GM18520 (cell line): ENCODE measurements around the gene DCUN1D3.

ENCODE experiments used
- ATAC-seq: cut with Tn5 transposase; IDR thresholded peaks from one replicate; pipeline ENCODE4 v1.9.1; 2021; ENCODE audit not compliant: unreplicated experiment

Gene DCUN1D3

DNA sequence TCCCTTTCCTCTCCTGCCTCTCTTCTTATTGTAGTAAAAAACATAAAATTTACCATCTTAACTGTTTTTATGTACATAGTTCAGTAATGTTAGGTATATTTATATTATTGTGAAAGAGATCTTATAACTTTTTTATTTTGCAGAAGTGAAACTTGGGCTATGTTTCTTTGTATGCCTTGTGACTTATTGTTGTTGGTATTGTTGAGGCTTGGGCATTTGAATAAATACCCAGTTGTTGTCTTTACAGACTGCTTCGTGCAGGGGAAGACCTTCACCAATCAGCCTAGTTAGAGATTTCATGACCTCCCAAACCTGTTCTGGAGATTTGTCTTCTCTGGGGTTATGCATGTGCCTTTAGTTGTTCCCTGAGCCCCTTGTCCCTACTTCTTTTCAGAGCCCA is 61.9 kb downstream of the DCUN1D3 start:
- no peak for ATAC-seq

DNA sequence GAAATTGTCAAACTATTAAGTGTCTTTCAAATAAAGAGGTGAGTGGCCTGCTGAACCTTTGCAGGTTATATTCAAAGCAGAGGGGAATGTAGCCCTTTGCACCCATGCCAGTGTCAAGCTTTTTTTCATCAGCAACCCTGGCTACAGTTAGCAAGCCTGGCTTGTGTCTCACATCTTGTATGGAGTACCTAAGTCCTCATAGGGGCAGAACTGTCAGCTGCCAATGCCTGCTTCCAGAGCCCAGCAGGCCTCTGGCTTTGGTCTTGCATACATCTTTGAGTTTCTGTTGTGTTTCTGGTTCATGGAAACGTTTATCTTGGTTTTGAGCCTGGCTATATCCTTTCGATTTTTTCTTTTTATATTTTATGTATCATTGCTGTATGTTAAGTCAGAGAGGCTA is 67.1 kb downstream of the DCUN1D3 start:
- no peak for ATAC-seq

DNA sequence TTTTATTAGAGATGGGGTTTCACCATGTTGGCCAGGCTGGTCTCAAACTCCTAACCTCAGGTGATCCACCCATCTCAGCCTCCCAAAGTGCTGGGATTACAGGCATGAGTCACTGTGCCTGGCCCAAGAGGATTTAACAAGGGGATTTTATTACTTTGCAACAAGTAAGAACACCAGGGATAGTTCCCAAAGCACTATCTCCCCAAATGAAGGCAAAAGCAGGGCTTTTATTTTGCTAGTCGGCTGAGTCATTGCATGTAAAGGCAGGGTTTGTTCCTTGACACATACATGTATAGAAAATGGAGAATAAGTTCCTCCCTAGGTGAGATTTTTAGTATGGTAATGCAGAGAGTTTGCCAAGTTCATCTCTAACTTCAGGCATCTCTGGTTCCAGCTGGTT is 69.8 kb downstream of the DCUN1D3 start:
- no peak for ATAC-seq

DNA sequence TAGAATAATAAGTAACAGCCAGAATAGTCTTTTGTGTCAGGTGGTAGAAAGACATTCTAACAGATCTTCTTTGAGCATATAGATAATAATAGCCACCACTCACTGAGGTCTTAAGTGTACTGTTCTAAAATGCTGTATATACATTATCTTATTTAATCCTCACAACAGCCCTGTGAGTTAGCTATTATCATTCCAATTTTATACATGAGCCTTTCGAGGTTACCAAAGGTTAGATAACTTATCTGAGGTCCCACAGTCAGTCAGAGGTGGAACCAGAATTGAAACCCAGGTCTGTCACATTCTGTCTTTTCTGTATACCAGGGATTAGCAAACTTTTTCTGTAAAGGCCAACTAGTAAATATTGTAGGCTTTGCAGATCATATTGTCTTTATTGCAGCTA is 70.6 kb downstream of the DCUN1D3 start:
- ATAC-seq, result no peak

DNA sequence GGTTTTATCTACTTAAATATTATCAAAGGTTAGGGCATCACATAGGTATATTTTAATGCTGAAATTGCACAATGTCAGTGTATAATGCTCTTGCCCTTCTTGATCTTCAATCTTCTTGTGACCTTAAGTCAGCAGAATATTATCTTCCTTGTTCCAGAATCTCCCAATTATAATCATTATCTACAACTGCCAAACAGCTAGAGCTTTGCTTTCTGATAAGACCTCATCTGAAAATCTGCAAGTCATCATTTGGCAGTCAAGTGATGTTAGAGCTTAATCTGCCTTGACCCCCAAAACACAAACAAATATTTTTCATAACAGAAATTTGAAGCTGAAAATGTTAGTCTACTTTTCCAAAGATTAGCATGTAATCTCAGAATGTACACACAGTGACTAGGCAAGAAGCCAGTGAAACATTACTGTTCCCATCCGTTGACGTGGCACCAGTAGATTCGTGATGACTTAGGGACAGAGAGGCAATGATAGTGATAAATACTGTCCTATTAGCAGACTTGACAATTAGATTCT is 74.1 kb downstream of the DCUN1D3 start:
- ATAC-seq, result no peak

DNA sequence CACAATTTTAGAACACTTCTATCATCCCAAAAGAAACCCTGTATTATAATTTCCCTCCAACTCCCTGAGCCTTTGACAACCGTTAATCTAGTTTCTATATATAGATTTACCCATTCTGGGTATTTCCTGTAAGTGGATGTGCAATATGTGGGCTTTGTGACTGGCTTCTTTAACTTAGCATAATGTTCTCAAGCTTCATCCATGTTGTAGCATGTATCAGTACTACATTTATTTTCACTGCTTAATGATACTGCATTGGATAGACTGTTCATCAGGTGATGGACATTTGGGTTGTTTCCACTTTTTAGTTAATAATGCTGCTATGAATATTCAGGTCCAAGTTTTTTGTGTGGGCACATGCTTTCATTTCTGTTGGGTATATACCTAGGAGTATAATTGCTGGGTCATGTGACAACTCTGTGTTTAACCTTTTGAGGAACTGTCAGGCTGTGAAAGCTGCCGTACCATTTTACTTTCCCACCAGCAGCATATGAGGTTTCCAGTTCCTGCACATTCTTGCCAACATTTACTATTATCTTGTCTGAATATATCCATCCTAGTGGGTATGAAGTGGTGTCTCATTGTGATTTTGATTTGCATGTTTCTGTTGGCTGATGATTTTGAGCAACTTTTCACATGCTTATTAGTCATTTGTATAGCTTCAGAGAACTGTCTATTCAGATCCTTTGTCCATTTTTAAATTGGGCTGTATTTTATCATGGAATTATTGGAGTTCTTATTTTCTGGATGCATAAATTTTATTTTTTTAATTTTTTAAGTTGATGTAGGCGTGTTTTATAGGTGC is 77.4 kb downstream of the DCUN1D3 start:
- ATAC-seq, result no peak

DNA sequence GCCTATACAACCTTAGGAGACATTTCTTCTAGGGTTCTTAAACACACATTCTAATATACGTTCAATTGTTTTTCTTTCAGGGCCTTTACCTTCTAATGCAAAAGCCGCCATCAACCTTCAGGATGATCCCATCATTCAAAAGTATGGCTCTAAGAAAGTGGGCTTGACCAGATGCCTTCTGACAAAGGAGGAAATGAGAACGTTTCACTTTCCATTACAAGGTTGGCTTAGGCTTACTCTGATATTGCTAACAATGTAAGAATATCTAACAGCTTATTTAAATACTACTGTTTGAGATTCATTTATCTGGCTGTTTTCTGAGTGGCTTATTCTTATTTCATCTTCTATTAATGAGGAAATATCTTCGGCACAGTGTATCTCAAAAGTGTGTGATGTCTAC is 78.5 kb downstream of the DCUN1D3 start:
- ATAC-seq, result no peak

DNA sequence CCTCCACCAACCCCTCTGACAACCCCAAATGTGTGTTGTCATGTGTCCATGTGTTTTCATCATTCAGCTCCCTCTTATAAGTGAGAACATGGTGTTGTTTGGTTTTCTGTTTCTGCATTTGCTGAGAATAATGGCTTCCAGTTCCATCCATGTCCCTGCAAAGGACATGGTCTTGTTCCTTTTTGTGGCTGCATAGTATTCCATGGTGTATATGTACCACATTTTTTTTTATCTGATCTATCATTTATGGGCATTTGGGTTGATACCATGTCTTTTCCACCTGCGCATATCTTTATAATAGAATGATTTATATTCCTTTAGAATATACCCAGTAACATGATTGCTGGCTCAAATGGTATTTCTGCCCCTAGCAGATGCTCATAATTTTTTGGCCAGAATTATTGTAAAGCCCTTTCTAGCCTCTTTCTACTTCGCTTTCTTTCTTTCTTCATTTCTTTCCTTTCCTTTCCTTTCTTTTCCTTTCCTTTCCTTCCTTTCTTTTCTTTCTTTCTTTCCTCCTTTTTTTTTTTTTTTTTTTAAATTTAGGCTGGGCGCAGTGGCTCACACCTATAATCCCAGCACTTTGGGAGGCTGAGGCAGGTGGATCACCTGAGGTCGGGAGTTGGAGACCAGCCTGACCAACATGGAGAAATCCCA is 81.1 kb downstream of the DCUN1D3 start:
- no peak for ATAC-seq

DNA sequence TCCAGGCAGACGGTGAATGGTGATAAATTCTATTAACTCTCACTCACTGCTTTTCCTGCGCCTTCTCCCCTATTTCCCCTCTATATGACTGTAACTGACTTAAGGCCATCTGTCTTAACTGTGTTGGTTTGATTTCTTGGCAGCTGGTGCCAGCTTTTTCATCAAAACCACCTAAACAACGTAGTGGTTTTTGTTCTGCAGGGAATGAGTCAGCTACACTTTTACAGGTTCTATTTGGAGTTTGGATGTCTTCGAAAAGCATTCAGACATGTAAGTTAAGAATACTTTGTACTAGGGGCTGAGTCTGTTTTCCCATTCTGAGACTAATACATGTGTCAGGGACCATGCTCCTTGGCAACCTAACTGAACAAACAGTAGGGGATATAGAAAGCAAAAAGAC is 85.4 kb downstream of the DCUN1D3 start:
- ATAC-seq, result no peak

DNA sequence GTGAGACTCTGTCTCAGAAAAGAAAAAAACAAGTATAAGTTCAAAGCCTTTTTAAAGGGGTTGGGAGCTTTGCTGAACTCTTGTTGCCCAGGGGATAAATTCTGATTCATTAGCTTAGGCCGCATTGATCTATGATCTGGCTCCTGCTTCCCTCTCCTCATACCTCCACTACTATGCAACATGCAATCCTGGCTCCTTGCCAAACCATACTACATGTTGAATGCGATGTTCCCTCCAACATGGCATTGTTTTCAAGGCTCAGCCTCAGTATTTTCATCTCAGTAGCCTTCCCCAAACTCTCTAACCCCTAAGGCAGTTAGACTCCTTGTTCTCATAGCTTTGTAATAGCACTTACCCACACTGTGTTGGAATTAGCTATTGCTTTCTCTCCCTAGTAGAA is 87.6 kb downstream of the DCUN1D3 start:
- ATAC-seq, result no peak

DNA sequence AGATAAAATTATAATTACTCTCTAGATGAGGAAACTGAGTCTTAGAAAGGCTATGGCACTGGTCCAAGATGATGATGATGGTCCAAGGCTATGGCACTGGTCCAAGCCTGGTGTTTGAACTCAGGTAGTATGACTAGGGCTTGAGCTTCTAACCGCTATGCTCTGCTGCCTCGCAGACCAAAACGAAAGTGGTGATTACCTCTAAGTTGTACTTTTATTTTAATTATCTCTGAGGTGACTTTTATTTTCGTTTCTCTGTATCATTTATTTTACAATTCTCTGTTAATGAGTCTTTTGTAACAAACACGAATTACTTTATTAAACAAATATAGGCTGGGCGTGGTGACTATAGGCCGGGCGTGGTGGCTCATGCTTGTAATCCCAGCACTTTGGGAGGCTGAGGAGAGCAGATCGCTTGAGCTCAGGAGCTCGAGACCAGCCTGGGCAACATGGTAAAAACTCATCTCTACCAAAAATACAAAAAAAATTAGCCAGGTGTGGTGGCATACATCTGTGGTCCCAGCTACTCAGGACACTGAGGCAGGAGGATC is 88.2 kb downstream of the DCUN1D3 start:
- no peak for ATAC-seq

DNA sequence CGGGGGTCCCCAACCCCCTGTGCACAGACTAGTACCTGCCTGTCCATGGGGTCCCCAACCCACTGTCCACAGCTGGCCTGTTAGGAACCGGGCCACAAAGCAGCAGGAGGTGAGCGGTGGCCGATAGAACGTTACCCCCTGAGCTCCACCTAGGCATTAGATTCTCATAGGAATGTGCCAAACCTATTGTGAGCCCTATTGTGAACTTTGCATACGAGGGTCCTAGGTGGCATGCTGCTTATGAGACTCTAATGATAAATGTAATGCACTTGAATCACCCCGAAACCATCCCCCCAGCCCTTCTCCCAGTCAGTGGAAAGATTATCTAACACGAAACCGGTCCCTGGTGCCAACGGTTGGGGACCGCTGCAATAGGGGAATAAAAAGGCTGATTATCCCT is 92.3 kb downstream of the DCUN1D3 start:
- ATAC-seq, result no peak

DNA sequence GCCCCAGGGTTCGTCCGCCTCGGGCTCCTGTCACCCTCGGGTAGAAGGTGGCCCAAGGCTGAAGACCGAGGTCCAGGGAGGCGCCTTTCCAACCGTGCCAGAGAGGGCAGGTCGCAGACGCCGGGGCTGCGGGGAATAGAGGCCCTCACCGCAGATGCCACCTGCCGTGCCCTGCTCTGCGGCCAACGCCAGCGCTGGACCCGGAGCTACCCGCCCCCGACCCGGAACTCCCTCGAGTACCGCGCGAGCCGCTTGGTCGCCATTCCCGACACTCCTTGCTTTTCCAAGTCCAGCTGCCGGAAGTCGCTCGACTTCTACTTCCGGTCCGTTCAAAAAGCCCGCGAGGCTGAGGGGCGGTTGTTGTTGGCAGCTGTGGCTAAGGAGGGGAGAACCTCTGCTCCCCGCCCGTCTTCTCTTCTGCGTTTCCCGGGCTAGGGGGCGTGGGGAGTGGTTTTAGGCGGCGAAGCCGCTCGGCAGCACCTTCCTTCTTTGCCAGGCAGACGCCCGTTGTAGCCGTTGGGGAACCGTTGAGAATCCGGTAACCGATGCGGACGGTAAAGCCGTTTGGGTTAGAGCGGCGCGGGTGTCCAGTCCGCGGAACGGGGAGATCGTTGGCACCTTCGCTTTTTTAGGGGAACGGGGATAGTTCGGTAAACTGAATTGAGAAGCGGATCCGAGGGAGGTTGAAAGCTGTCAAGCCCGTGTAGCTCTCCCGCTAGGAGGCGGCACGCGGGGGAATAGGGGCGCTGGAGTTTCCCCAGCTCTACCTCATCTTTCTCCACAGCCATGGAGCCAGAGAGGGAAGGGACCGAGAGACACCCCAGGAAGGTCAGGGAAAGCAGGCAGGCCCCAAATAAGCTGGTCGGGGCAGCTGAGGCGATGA is 93.7 kb downstream of the DCUN1D3 start, which contains the start of the genes ERI2 and REXO5:
Gene ERI2 (minus strand): TSS at position 305 of the 883 bp plus-strand sequence. CDS start 42 bp downstream, at position 263.
Gene REXO5 (plus strand): TSS at position 360 of the 883 bp plus-strand sequence. CDS start 427 bp downstream, at position 787.
- peak; percentile 66 for ATAC-seq

DNA sequence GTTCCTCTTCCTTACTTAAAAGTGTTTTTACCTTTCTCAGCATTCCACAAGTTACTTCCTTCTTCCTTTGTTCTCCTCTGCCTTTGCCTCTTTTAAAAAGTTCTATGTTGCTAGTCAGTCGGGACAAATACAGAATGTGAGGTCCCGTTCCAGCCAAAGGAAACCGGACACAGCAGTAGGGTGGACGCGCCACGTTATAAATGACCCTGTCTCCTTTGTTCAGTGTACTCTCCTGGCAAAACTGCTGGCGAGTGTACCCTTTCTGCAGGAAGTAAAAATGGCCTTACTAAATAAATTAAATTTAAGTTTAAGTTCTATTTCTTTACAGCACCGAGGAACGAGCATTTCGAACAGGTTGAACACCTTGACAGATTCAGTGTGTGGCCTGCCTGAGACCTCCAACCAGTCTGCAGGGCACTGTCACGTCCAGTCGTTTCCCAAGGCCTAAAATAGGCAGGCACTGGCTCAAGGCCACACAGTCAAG is 94.4 kb downstream of the DCUN1D3 start:
- peak; percentile 4 for ATAC-seq
